ENCODE data around the gene DOK6. TPM values are rescaled to one million over a fixed set of nuclear protein-coding genes. Genes with fewer than 3 reads are reported as not detected.

The DOK6 gene
- total and polyA plus RNA-seq, 2 donors (not counting 1 experiment from before 2014, with no cell fraction given), result not detected

GRCh38 chr18:69622961-69623360, 222.3 kb downstream of the DOK6 start:
- Histone ChIP-seq H2AFZ (ENCODE audit: insufficient read depth, low read depth, low read length, poor library complexity, severe bottlenecking) (no peak overlapping the region), H3K9ac (ENCODE audit: low read length) (no peak overlapping the region), H3K36me3 (replicated peaks in 1 of 2; ENCODE audit: control extremely low read depth in 1 of 2, control insufficient read depth in 1 of 2, extremely low read depth in 1 of 2, insufficient read depth in 2 of 2, low read length in 1 of 2) (no peaks in the 10 kb centered on the region), H3K9me3 (ENCODE audit: control extremely low read depth in 1 of 3, control insufficient read depth in 2 of 3, insufficient read depth in 1 of 3, low read length in 2 of 3) (no peaks in the 10 kb centered on the region), H3K27me3 (replicated peaks in 1 of 4; ENCODE audit: control extremely low read depth in 1 of 4, control insufficient read depth in 3 of 4, insufficient read depth in 4 of 4, low read length in 3 of 4) (no peaks in the 10 kb centered on the region), H3K4me2 (replicated peaks; ENCODE audit: low read depth, low read length, poor library complexity, severe bottlenecking) (no peak overlapping the region), H3K27ac (ENCODE audit: low read length in 2 of 2) (no peak overlapping the region), H4K20me1 (ENCODE audit: control insufficient read depth, insufficient read depth, low read length, poor library complexity, severe bottlenecking) (no peaks in the 10 kb centered on the region), H3K79me2 (ENCODE audit: control insufficient read depth, insufficient read depth, low read length) (no peaks in the 10 kb centered on the region), H3K4me1 (ENCODE audit: control insufficient read depth in 2 of 2, insufficient read depth in 2 of 2, low read length in 2 of 2) (no peaks in the 10 kb centered on the region), H3K4me3 (ENCODE audit: control extremely low read depth in 1 of 5, extremely low read depth in 1 of 5, insufficient read depth in 1 of 5, low read depth in 2 of 5, low read length in 4 of 5) (no peak overlapping the region)
- ChIA-PET CTCF (no interaction called here), POLR2A (no interaction called here)
- no peaks in the 10 kb centered on the region for H3K4me1 Mint-ChIP-seq
- no peaks in the 10 kb centered on the region for H3K27me3 Mint-ChIP-seq
- DNase-seq (no peak), ATAC-seq (ENCODE audit: low read depth) (no peak)
- H3K9me3 Mint-ChIP-seq (ENCODE audit: insufficient read depth), result no peaks in the 10 kb centered on the region
- no peak for TF ChIP-seq CTCF (IDR thresholded peaks at IDR 0.05)
- TF ChIP-seq EZH2 (IDR thresholded peaks at IDR 0.05; ENCODE audit: borderline replicate concordance, insufficient read depth, low read depth, low read length, poor library complexity, severe bottlenecking), result no peak
- H3K27ac Mint-ChIP-seq, result no peak overlapping the region
- no peak overlapping the region for H3K4me3 Mint-ChIP-seq
- WGBS (ENCODE audit: insufficient coverage), result no CpG with 5 or more reads among the region's 1 CpG
- intact Hi-C loops (cut with micrococcal nuclease), result no loop called here

GRCh38 chr18:69626171-69626570, 225.5 kb downstream of the DOK6 start:
- H3K4me1 ChIP-seq (ENCODE audit: control insufficient read depth in 2 of 2, insufficient read depth in 2 of 2, low read length in 2 of 2), result no peaks in the 10 kb centered on the region

More at GRCh38 chr18:69626171-69626570, 225.5 kb downstream of the DOK6 start:
- Mint-ChIP-seq H3K9me3 (ENCODE audit: insufficient read depth) (no peaks in the 10 kb centered on the region), H3K4me1 (no peaks in the 10 kb centered on the region), H3K27ac (no peak overlapping the region), H3K4me3 (no peak overlapping the region), H3K27me3 (no peaks in the 10 kb centered on the region)
- H3K9me3 ChIP-seq (ENCODE audit: control extremely low read depth in 1 of 3, control insufficient read depth in 2 of 3, insufficient read depth in 1 of 3, low read length in 2 of 3), result no peaks in the 10 kb centered on the region
- TF ChIP-seq EZH2 (IDR thresholded peaks at IDR 0.05; ENCODE audit: borderline replicate concordance, insufficient read depth, low read depth, low read length, poor library complexity, severe bottlenecking) (no peak), CTCF (IDR thresholded peaks at IDR 0.05) (no peak)
- ChIA-PET POLR2A (no interaction called here), CTCF (no interaction called here)
- H3K4me3 ChIP-seq (ENCODE audit: control extremely low read depth in 1 of 5, extremely low read depth in 1 of 5, insufficient read depth in 1 of 5, low read depth in 2 of 5, low read length in 4 of 5), result no peak overlapping the region
- DNase-seq, result no peak
- H3K36me3 ChIP-seq (replicated peaks in 1 of 2; ENCODE audit: control extremely low read depth in 1 of 2, control insufficient read depth in 1 of 2, extremely low read depth in 1 of 2, insufficient read depth in 2 of 2, low read length in 1 of 2), result no peaks in the 10 kb centered on the region
- H4K20me1 ChIP-seq (ENCODE audit: control insufficient read depth, insufficient read depth, low read length, poor library complexity, severe bottlenecking), result no peaks in the 10 kb centered on the region
- intact Hi-C loops (cut with micrococcal nuclease), result no loop called here
- H3K27me3 ChIP-seq (replicated peaks in 1 of 4; ENCODE audit: control extremely low read depth in 1 of 4, control insufficient read depth in 3 of 4, insufficient read depth in 4 of 4, low read length in 3 of 4), result no peaks in the 10 kb centered on the region
- 100% methylated on average over 1 of the region's 3 CpGs for WGBS (ENCODE audit: insufficient coverage)
- no peak overlapping the region for H3K9ac ChIP-seq (ENCODE audit: low read length)
- no peak for ATAC-seq (ENCODE audit: low read depth)
- H3K4me2 ChIP-seq (replicated peaks; ENCODE audit: low read depth, low read length, poor library complexity, severe bottlenecking), result no peak overlapping the region
- H2AFZ ChIP-seq (ENCODE audit: insufficient read depth, low read depth, low read length, poor library complexity, severe bottlenecking), result no peak overlapping the region
- H3K27ac ChIP-seq (ENCODE audit: low read length in 2 of 2), result no peak overlapping the region
- no peaks in the 10 kb centered on the region for H3K79me2 ChIP-seq (ENCODE audit: control insufficient read depth, insufficient read depth, low read length)

All from B cell (primary cell).